Suprapubic skin (tissue), 4 donors: ENCODE data around the gene DCLRE1B. TPM values are rescaled to one million over a fixed set of nuclear protein-coding genes. Genes with fewer than 3 reads are reported as not detected.
A peak's percentile ranks its signal among the peaks of the same experiment; 100 is the strongest.

Experiments used
- DNase-seq, 2 donors: peaks; one replicate each; pipeline ENCODE4 v3.0.0-alpha.2; 2019; ENCODE audit warnings: low spot score in 2 of 2
- H3K27ac ChIP-seq: fragments of 200-600 bp; sonication (generic); one replicate; pipeline ENCODE4 v1.5.1; 2019
- H3K27me3 ChIP-seq: fragments of 200-600 bp; sonication (generic); one replicate; pipeline ENCODE4 v1.5.1; 2019
- H3K36me3 ChIP-seq: fragments of 200-600 bp; sonication (generic); one replicate; pipeline ENCODE4 v1.5.1; 2019
- H3K4me1 ChIP-seq: fragments of 200-600 bp; sonication (generic); one replicate; pipeline ENCODE4 v1.5.1; 2019
- H3K4me3 ChIP-seq: fragments of 200-600 bp; sonication (generic); one replicate; pipeline ENCODE4 v1.5.1; 2019; ENCODE audit warnings: mild to moderate bottlenecking
- H3K9me3 ChIP-seq: fragments of 200-600 bp; sonication (generic); one replicate; pipeline ENCODE4 v1.5.1; 2019
- EP300 ChIP-seq: sonication (generic); formaldehyde crosslinking; IDR thresholded peaks from one replicate; pipeline ENCODE4 v1.6.1; 2017; ENCODE audit warnings: antibody characterized with exemption
- POLR2A ChIP-seq, 2 donors: fragments of 450-650 bp; IDR thresholded peaks; one replicate each; pipeline ENCODE4 v1.6.1; 2017; ENCODE audit warnings: antibody characterized with exemption in 2 of 2, mild to moderate bottlenecking in 2 of 2, moderate library complexity in 2 of 2
- POLR2AphosphoS5 ChIP-seq, 3 donors: sonication (generic); formaldehyde crosslinking; IDR thresholded peaks; one replicate each; pipeline ENCODE4 v1.6.1; 2017; ENCODE audit warnings: antibody characterized with exemption in 3 of 3
- WGBS: methylation state at CpG from one replicate; pipeline ENCODE4 v1.1.5; 2018; 5-methylcytosine and 5-hydroxymethylcytosine counted together
- total RNA-seq, 4 donors: library from RNA; depleted of rRNA; stranded (reverse); fragments of >200 nt; gene quantifications; one replicate each; pipeline ENCODE4 v1.1.0, GENCODE V29; 2016
- TF ChIP-seq, protein P1 (sequence below), 2 donors: fragments of 200-600 bp in 1 of 2; fragments of 450-650 bp in 1 of 2; sonication (generic) in 1 of 2; IDR thresholded peaks; one replicate each; pipeline ENCODE4 v1.5.1; 2016 to 2019; ENCODE audit warnings: antibody characterized with exemption in 2 of 2, mild to moderate bottlenecking in 1 of 2, moderate library complexity in 1 of 2

Gene DCLRE1B
- total RNA-seq: 1 to 10 TPM; 4.3 to 8.9 (median 6.3) TPM

DNA sequence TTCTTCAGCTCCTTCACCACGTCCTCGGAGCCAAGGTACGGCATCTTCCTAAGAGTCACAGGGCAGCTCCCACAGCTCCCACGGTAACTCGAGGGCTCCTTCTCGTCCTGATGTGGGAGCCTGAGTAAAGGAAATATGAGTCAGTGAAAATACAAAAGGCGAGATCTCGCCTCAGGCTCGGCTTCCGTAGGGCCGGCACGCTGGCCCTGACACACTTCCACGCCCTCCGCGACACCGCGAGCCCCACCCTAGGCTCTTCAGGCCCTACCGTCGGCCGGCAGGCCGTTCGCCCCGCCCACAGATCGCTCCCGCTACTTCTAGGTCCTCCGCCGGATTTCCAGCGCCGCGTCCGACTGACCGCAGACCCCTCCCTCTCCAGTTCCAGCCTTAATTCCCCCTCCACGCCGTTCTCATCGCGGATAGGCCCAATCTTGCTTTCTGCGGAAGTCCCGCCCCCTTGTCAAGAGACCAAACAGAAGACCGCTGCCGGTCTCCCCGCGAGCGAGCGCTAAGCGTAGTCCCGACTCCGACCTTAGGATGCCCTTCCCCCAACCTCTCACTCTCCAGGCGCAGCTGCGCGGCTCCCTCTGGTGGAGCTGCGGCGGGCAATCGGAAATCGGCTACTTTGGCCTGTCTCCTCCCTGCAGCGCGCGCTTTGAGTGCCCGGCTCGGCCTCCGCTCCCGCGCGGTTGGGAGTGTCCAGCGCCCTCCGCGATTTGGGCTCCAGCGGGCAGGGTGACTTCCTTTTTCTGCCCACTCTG, at the start of gene DCLRE1B, which contains the start of gene AP4B1:
Gene DCLRE1B (plus strand): TSS at position 653 of the 761 bp plus-strand sequence. CDS start 261 bp downstream, outside the sequence.
Gene AP4B1 (minus strand): TSS at position 126 of the 761 bp plus-strand sequence. CDS start 82 bp downstream, at position 44.
- Histone ChIP-seq H3K36me3 (peaks cover 40% of the 10 kb centered on the region), H3K27me3 (no peaks in the 10 kb centered on the region), H3K4me3 (peak within 1 kb of the TSS; percentile 68), H3K27ac (peak within 1 kb of the TSS; percentile 94), H3K4me1 (peaks cover 25% of the 10 kb centered on the region), H3K9me3 (no peaks in the 10 kb centered on the region)
- TF ChIP-seq, protein P1, sequence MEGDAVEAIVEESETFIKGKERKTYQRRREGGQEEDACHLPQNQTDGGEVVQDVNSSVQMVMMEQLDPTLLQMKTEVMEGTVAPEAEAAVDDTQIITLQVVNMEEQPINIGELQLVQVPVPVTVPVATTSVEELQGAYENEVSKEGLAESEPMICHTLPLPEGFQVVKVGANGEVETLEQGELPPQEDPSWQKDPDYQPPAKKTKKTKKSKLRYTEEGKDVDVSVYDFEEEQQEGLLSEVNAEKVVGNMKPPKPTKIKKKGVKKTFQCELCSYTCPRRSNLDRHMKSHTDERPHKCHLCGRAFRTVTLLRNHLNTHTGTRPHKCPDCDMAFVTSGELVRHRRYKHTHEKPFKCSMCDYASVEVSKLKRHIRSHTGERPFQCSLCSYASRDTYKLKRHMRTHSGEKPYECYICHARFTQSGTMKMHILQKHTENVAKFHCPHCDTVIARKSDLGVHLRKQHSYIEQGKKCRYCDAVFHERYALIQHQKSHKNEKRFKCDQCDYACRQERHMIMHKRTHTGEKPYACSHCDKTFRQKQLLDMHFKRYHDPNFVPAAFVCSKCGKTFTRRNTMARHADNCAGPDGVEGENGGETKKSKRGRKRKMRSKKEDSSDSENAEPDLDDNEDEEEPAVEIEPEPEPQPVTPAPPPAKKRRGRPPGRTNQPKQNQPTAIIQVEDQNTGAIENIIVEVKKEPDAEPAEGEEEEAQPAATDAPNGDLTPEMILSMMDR (IDR thresholded peaks at IDR 0.05): peak; percentile 38 to 79
- TF ChIP-seq POLR2A (IDR thresholded peaks at IDR 0.05) (no peak), POLR2AphosphoS5 (IDR thresholded peaks at IDR 0.05) (peak in 2 of 3 donors; percentile 24 to 94)
- 0% methylated on average over 39 of the region's 67 CpGs for WGBS
- peak; percentile 99 for DNase-seq

DNA sequence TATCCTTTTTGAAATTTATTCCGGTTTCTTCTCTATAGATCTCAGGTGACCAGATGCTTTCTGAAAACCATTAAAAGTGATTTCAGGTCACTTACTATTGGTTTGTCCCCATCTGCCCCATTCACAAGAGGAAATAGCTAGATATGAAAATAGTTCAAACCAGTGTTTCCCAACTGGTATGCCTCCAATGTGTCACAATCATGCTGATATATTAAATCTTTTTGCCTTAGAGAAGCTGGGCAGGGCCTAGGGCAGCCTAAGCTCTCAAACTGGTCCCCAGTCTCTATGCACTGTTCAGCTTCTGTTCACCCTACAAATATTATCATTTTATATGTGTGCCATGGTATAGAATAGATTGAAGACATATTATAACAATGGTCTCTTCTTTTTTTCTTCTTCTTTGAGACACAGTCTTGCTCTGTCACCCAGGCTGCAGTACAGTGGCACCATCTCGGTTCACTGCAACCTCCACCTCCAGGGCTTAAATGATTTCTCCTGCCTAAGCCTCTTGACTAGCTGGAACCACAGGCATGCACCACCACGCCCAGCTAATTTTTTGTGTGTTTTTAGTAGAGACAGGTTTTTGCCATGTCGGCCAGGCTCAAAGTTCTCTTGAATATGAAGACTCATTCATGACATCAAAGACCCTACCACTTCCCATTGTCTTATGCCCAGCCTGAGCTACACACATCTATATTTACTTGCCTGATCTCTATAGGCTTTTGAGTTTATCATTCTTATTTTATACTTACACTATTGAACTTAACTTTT, 49.3 kb upstream of the DCLRE1B start:
- 72% methylated on average over 4 of the region's 4 CpGs for WGBS
- H3K9me3 ChIP-seq: no peaks in the 10 kb centered on the region
- TF ChIP-seq, protein P1 (IDR thresholded peaks at IDR 0.05): no peak
- no peak for TF ChIP-seq EP300
- TF ChIP-seq POLR2AphosphoS5 (IDR thresholded peaks at IDR 0.05): no peak
- no peak for TF ChIP-seq POLR2A (IDR thresholded peaks at IDR 0.05)
- DNase-seq: no peak
- no peaks in the 10 kb centered on the region for H3K36me3 ChIP-seq
- H3K27ac ChIP-seq: no peak overlapping the region
- no peak overlapping the region for H3K4me3 ChIP-seq
- H3K27me3 ChIP-seq: no peaks in the 10 kb centered on the region
- peaks cover 3% of the 10 kb centered on the region for H3K4me1 ChIP-seq

DNA sequence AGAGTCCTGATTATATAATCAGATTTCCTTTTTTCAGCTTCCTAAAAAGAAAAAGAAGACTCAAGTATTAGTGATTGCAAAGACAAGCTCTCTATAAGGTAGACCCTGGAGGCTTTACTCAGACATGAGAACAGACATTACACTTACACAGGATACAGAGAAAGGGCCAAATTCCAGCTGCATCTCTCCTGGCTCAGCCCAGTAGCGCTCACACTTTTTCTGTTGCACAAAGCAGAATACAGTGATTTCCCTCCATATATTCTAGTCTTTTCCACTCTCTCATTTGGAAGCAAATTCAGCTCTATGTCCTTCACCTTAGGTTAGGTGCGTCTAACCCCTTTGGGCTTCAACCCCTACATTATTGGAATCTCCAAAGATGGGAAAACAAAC, 48.7 kb upstream of the DCLRE1B start:
- H3K9me3 ChIP-seq: no peaks in the 10 kb centered on the region
- peaks cover 3% of the 10 kb centered on the region for H3K4me1 ChIP-seq
- TF ChIP-seq POLR2A (IDR thresholded peaks at IDR 0.05) (no peak), EP300 (no peak), POLR2AphosphoS5 (IDR thresholded peaks at IDR 0.05) (no peak)
- TF ChIP-seq, protein P1 (IDR thresholded peaks at IDR 0.05): no peak
- no peak for DNase-seq
- 90% methylated on average over 2 of the region's 2 CpGs for WGBS
- no peak overlapping the region for H3K4me3 ChIP-seq
- no peak overlapping the region for H3K27ac ChIP-seq
- no peaks in the 10 kb centered on the region for H3K27me3 ChIP-seq
- H3K36me3 ChIP-seq: no peaks in the 10 kb centered on the region

DNA sequence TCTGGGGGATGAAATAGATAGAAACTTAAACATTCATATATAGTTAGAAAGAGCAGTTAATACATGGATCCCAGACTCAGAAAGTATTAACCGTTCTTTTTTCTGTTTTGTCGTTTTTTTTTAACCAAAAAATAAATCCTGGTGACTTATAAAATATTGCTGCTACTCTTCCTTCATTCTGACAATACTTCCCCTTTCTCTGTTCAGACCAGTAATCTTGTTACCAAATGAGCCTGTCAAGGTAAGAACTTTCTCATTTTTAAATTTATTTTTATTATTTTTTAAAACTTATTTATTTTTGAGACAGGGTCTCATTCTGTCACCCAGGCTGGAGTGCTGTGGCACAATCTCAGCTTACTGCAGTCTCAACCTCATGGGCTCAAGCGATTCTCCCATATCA, 47.4 kb upstream of the DCLRE1B start:
- DNase-seq: no peak
- Histone ChIP-seq H3K36me3 (no peaks in the 10 kb centered on the region), H3K4me1 (peaks cover 3% of the 10 kb centered on the region), H3K27me3 (no peaks in the 10 kb centered on the region), H3K4me3 (no peak overlapping the region), H3K27ac (no peak overlapping the region), H3K9me3 (no peaks in the 10 kb centered on the region)
- 76% methylated on average over 3 of the region's 3 CpGs for WGBS
- TF ChIP-seq, protein P1 (IDR thresholded peaks at IDR 0.05): no peak
- no peak for TF ChIP-seq POLR2AphosphoS5 (IDR thresholded peaks at IDR 0.05)
- TF ChIP-seq POLR2A (IDR thresholded peaks at IDR 0.05): no peak
- no peak for TF ChIP-seq EP300

DNA sequence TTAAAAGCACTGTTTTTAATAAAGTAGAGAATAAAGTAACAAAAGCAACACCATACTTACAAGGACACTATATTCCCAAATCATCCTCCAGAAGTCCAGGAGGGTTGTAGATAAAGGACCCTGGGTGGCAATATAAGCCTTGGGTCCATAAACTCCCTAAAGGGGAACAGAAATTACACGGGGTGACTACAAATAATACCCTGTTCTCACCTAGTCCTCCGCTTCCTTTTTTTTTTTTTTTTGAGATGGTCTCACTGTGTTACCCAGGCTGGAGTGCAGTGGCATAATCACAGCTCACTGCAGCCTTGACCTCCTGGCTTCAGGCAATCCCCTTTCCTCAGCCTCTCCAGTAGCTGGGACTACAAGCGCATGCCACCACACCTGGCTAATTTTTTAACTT, 46.7 kb upstream of the DCLRE1B start:
- H3K4me1 ChIP-seq: peaks cover 3% of the 10 kb centered on the region
- no peak overlapping the region for H3K27ac ChIP-seq
- H3K4me3 ChIP-seq: no peak overlapping the region
- 84% methylated on average over 3 of the region's 3 CpGs for WGBS
- H3K9me3 ChIP-seq: no peaks in the 10 kb centered on the region
- no peaks in the 10 kb centered on the region for H3K36me3 ChIP-seq
- DNase-seq: no peak
- TF ChIP-seq POLR2A (IDR thresholded peaks at IDR 0.05) (no peak), POLR2AphosphoS5 (IDR thresholded peaks at IDR 0.05) (no peak), EP300 (no peak)
- TF ChIP-seq, protein P1 (IDR thresholded peaks at IDR 0.05): no peak
- no peaks in the 10 kb centered on the region for H3K27me3 ChIP-seq
